ENCODE results near the gene SPRED2. TPM values are rescaled to one million over a fixed set of nuclear protein-coding genes. Genes with fewer than 3 reads are reported as not detected.

The SPRED2 gene
- total RNA-seq, 2 donors from 2014 or later, result 36.9 to 47.8 TPM

- H3K36me3 ChIP-seq, result no peaks in the 10 kb centered on the region
- intact Hi-C loops (cut with DNase I), result no loop called here
- H3K27ac ChIP-seq, result no peak overlapping the region
- no peak for DNase-seq
- no peak overlapping the region for H3K4me3 ChIP-seq
- H3K27me3 ChIP-seq, result no peaks in the 10 kb centered on the region
- H3K9ac ChIP-seq (ENCODE audit: low read depth in 2 of 2, low read length in 2 of 2), result no peak overlapping the region
- no peaks in the 10 kb centered on the region for H3K9me3 ChIP-seq
- no peaks in the 10 kb centered on the region for H3K4me1 ChIP-seq
- TF ChIP-seq CTCF (IDR thresholded peaks at IDR 0.05), result no peak
Observed at GRCh38 chr2:65299246-65299645, 133.2 kb downstream of the SPRED2 start.

DNA sequence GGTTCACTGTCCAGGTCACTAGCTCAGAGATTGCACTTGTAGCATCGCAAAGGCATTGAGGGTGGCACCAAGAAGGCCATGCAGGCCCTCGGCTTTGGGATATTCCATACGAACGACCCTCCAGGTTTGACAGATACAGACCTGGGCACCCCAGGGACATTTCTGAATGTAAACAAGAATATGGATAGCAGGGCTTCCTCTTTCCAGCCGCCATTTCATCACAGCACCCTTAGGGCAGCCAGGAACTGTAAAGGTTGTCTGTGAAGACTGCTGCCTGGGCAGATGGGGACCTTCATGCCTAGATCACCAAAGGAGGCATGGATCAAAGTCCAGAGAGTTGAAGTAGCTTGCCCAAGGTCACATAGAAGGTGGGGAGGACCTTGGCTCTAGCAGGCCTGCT lies 134.3 kb downstream of the SPRED2 start:
- intact Hi-C loops (cut with DNase I), result no loop called here
- DNase-seq, result no peak
- Histone ChIP-seq H3K4me1 (no peaks in the 10 kb centered on the region), H3K4me3 (no peak overlapping the region), H3K27me3 (no peaks in the 10 kb centered on the region), H3K9me3 (no peaks in the 10 kb centered on the region), H3K36me3 (no peaks in the 10 kb centered on the region), H3K27ac (no peak overlapping the region), H3K9ac (ENCODE audit: low read depth in 2 of 2, low read length in 2 of 2) (no peak overlapping the region)
- no peak for TF ChIP-seq CTCF (IDR thresholded peaks at IDR 0.05)

DNA sequence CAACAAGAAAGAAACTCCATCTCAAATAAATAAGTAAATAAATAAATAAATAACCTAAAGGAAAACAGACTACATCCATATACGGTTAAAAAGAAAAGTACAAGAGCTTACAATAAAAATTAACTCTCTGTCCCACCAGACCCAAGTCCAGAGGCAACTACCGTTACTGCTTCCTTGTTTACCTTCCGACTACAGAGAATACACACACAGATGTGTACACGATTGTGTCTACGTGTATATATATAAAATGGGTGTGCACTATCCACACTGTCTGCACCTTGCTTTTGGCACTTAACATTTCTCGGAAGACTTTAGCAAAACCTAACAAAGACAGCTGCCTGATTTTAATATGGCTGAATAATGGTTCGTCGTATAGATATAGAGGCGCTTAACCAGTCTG lies 134.9 kb downstream of the SPRED2 start:
- no peaks in the 10 kb centered on the region for H3K36me3 ChIP-seq
- H3K9ac ChIP-seq (ENCODE audit: low read depth in 2 of 2, low read length in 2 of 2), result no peak overlapping the region
- H3K9me3 ChIP-seq, result no peaks in the 10 kb centered on the region
- no peak for DNase-seq
- intact Hi-C loops (cut with DNase I), result no loop called here
- TF ChIP-seq CTCF (IDR thresholded peaks at IDR 0.05), result no peak
- H3K27ac ChIP-seq, result no peak overlapping the region
- no peaks in the 10 kb centered on the region for H3K27me3 ChIP-seq
- H3K4me1 ChIP-seq, result no peaks in the 10 kb centered on the region
- no peak overlapping the region for H3K4me3 ChIP-seq

- H3K4me3 ChIP-seq, result no peak overlapping the region
- intact Hi-C loops (cut with DNase I), result no loop called here
- no peaks in the 10 kb centered on the region for H3K27me3 ChIP-seq
- H3K36me3 ChIP-seq, result no peaks in the 10 kb centered on the region
- peaks cover 3% of the 10 kb centered on the region for H3K4me1 ChIP-seq
- no peak for DNase-seq
- H3K9me3 ChIP-seq, result no peaks in the 10 kb centered on the region
- no peak overlapping the region for H3K9ac ChIP-seq (ENCODE audit: low read depth in 2 of 2, low read length in 2 of 2)
- no peak for TF ChIP-seq CTCF (IDR thresholded peaks at IDR 0.05)
- no peak overlapping the region for H3K27ac ChIP-seq
Observed at GRCh38 chr2:65296971-65297370, 135.4 kb downstream of the SPRED2 start.

DNA sequence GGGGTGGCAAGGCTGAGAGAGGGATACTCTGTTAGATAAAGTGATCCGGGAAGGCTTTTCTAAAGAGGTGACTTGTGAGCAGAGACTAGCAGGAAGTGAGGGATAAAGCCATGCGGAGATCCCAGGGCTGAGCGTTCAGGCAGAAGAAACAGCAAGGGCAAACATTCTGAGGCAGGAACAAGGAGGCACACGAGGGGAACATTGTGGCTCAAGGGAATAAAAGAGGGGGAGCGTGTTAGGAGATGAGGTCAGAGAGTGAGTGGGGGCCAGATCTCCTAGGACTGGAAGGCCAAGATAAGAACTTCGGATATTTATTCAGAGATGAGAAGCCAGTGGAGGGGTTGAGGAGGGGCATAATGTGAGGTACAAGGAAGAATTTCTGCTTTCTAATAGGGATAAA lies 137.7 kb downstream of the SPRED2 start:
- no peak overlapping the region for H3K27ac ChIP-seq
- no peak overlapping the region for H3K4me3 ChIP-seq
- no peaks in the 10 kb centered on the region for H3K36me3 ChIP-seq
- no peaks in the 10 kb centered on the region for H3K9me3 ChIP-seq
- no peak overlapping the region for H3K9ac ChIP-seq (ENCODE audit: low read depth in 2 of 2, low read length in 2 of 2)
- no peaks in the 10 kb centered on the region for H3K27me3 ChIP-seq
- intact Hi-C loops (cut with DNase I), result no loop called here
- no peak for TF ChIP-seq CTCF (IDR thresholded peaks at IDR 0.05)
- DNase-seq, result no peak
- peaks cover 5% of the 10 kb centered on the region for H3K4me1 ChIP-seq

DNA sequence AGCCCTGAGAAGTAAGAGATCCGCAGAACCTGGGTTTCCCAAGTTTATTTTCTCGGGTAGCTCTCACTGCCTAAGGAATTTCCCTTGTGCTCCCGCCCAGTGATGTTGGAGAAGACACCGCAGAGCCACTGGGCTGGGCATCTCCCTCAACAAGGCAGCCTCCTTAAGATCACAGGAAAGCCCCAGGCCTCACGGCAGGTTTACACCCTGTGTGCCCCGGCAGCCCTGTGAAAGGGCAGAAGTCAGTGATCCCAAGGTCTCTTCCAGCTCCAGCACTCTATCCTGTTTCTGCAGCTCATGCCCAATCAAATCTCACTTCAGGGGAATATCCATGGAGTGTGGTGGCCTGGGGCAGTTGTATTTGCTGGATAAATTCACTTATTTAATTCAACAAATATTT lies 138.3 kb downstream of the SPRED2 start:
- H3K4me1 ChIP-seq, result peaks cover 5% of the 10 kb centered on the region
- intact Hi-C loops (cut with DNase I), result no loop called here
- no peak for TF ChIP-seq CTCF (IDR thresholded peaks at IDR 0.05)

More for the DNA sequence above, 138.3 kb downstream of the SPRED2 start:
- no peak overlapping the region for H3K4me3 ChIP-seq
- H3K9me3 ChIP-seq, result no peaks in the 10 kb centered on the region
- no peak overlapping the region for H3K27ac ChIP-seq
- DNase-seq, result no peak
- no peak overlapping the region for H3K9ac ChIP-seq (ENCODE audit: low read depth in 2 of 2, low read length in 2 of 2)
- no peaks in the 10 kb centered on the region for H3K27me3 ChIP-seq
- no peaks in the 10 kb centered on the region for H3K36me3 ChIP-seq

All from colonic mucosa (tissue), 4 donors.